8988T (cell line): ENCODE data around the gene WNT9A.
"Not testable (repeated sequence)": the region's sequence is repeated elsewhere in the genome, so short reads cannot be mapped to it uniquely, and the experiment has no call there.

Source experiments
- DNase-seq: peaks from one replicate; pipeline ENCODE4 v3.0.0; 2011

WNT9A gene

DNA sequence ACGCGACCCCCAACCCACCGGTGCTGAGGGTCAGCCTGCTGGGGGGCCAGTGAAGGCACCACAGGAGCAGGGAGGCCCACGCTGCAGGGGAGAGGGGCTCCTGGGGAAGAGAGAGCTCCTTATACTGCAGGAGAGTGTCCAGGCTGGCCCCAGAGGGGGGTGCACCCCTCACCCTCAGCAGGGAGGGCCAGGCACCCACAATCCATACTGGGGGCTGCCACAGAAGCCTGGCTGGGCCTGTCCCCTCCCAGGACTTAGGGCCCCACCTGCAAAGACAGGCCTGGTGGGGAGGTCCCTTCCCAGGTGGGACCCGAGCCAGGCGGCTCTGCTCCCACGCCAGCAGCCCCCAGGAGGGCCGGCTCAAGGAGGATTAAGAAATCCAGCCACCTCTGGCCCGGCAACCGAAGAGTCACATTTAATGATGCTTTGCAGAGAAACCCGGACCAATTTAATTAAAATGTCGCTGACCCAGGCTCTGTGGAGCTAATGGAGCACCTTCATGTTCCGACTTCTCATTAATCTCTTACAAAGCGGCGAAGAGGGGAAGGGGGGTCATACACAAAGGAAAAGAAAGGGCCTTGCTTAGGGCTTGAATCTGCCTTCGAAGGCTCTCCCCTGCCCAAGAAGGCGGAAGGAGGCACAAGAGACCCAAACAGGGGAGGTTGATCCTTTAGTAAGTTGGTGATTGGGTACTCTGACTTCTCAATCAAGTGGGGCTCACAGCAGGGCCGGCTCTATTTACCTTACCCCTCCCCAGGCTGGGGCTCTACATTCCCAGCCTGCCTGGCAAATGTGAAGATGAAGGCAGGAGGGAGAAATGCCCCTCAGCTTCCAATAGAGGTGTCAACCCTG lies 25.0 kb downstream of the WNT9A start:
- DNase-seq: no peak

DNA sequence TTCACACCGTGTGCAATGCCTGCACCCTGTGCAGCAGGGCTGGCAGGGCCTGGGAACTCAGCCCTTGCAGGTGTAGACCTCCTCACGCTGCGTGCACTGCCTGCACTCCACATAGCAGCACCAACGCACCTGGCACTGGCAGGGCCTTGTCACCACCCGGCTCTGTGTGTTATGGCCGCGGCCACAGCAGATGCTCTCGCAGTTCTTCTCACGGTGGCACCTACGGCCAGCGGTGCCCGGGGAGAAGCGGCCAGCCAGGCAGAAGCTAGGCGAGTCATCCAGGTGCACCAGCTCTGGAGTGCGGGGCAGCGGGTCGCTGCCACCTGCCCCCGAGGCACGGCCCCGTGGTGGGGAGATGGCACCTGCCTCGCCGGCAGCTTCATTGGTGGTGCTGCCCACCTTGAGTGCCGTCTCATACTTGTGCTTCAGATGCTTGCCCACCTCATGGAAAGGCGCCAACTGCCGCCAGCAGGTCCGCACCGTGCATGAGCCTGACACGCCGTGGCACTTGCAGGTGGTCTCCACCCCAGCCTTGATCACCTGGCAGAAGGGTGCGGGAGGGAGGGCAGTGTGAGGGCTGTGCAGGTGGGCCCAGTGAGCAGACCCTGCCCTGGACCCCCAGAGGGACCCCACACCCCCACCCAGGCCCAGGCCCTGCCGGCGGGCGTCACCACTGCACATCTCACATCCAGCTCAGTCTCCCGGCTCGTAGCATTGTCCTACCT lies 26.1 kb downstream of the WNT9A start:
- no peak for DNase-seq

DNA sequence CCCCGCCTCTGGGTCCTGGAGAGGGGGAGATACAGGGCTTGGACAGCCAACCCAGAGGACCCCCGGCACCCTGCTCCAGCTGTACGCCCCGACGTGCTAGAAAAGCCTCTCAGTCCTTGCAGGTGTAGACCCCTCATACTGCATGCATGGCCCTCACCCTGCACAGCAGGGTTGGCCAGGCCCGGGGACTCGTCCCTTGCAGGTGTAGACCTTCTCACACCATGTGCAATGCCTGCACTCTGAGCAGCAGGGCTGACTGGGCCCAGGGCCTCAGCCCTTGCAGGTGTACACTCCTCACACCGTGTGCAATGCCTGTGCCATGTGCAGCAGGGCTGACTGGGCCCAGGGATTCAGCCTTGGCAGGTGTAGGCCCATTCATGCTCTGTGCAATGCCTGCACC lies 26.8 kb downstream of the WNT9A start:
- no peak for DNase-seq

DNA sequence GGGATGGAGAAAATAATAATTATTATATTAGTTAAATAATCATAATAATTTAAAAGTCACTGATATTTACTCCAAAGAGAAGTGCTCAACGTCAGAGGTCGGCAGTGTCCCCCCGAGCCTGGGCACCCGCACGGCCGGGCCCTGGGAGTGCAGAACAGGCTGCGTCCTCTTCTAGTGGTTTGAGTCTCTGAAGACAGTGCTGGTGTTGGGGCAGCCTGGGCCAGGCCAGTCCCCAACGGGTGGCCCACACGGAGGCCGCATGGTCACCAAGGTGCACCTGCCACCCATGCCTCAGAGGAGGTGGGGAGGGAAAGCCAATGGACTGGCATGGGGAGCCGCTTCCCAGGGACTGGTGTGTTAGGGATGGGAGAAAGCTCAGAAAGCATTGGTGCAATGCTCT lies 27.3 kb downstream of the WNT9A start:
- no peak for DNase-seq

DNA sequence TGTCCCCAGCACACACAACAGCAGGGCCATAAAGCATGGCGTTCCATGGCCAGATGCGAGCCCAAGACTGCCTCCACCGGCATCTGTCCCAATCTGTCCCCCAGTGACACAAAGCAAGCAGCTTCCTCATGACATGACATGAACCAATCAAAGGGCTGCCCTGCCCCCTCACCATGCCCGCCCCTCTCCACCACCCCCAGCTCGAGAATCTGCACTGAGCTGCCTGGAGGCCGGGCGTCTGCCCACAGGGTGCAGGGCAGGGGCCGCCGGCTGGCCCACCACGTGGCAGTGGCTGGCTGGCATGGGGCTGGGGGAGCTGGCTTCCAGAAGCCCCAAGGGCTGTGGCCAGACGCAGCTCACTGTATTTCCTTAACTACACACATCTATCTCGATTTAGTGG lies 27.8 kb downstream of the WNT9A start:
- no peak for DNase-seq

DNA sequence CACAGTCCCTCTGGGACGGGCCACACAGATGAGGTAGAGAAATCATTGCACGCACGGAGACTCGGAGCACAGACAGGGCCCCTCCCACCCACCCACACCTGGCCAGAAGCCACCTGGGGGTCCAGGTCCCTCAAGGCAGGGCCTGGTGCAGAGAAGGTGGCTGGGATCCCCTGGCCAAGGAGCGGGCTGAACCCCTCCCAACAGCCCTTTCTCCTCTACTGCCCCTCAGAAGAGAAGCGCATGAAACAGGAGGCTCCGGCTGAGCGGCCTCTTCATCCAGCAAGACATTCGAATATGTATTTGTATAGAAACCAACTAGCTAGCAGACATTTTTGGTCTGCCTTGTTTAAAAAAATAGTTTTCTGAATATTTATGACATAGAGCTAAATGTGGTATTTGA lies 29.0 kb downstream of the WNT9A start:
- DNase-seq: no peak

DNA sequence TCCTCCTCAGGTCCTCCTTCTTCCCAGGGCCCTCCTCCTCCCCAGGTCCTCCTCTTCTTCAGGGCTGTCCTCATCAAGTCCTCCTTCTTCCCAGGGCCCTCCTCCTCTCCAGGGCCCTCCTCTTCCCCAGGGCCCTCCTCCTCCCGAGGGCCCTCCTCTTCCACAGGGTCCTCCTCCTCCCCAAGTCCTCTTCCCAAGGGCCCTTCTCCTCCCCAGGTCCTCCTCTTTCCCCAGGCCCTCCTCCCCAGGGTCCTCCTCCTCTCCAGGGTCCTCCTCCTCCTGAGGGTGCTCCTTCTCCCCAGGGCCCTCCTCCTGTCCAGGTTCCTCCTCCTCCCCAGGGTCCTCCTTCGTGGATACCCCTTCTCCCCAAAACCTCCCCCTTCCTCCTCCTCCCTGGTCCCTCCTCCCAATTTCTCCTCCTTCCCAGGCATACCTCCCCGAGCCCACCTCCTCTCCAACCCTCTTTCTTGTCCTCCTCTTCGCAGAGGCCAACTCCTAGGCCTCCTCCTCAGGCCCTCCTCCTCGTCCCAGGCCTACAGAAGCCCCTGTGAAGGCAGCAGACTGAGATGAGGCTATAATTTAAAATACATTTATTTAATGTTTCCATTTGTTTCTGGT lies 29.5 kb downstream of the WNT9A start:
- DNase-seq: no peak

DNA sequence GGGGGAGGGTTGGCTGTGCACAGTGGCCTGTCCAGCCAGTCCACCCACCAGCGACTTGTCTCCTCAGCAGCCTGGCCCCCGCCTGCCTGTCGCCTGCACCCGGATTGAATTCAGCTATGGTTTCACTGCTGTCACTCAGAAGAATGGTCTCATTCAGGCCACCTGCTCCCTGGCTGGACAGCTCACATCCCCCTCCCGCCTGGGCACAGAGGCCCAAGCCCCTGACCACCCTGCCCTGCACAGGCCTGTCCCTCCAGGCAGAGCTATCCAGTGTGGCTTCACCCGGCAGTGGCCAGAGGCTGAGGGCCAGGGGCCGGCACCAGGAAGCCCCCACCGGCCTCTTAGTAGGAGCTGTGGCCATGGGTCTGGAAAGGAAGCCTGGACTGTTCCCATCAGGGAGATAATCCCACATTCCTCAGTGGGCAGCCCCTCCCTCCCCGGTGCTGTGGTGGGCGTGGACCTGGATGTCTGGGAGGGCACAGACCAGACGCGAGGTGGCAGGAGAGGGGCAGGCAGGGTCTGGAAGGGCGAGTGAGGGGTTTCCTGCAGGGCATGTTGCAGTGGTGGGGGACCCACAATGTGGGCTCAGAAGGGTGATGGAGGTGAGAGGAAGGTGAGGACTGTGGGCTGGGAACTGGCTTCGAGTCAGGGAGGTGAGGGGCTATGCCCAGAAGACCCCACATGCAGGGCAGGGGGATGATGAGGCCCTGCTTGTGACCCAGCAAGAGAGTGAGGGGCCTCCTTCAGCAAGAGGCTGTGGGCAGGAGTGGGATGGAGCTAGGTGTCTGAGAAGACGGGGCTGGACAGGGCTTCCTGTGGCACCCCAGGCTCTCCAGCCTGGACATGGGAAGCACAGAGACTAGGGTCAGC lies 30.4 kb downstream of the WNT9A start:
- DNase-seq: no peak

DNA sequence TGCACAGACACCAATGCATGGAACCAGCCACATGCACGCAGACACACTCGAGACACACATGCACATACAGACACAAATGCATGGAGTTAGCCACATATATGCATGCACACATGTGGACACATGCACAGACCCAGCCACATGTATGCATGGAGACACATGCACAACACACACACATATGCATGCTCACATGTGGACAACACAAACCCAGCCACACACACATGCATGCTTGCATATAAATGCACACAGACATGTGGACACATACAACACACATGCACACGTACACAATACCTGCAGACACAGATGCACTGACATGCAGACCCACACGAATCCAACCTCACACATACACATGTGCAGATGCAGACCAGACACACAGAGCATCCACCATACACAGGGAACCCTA lies 31.1 kb downstream of the WNT9A start:
- DNase-seq: no peak

DNA sequence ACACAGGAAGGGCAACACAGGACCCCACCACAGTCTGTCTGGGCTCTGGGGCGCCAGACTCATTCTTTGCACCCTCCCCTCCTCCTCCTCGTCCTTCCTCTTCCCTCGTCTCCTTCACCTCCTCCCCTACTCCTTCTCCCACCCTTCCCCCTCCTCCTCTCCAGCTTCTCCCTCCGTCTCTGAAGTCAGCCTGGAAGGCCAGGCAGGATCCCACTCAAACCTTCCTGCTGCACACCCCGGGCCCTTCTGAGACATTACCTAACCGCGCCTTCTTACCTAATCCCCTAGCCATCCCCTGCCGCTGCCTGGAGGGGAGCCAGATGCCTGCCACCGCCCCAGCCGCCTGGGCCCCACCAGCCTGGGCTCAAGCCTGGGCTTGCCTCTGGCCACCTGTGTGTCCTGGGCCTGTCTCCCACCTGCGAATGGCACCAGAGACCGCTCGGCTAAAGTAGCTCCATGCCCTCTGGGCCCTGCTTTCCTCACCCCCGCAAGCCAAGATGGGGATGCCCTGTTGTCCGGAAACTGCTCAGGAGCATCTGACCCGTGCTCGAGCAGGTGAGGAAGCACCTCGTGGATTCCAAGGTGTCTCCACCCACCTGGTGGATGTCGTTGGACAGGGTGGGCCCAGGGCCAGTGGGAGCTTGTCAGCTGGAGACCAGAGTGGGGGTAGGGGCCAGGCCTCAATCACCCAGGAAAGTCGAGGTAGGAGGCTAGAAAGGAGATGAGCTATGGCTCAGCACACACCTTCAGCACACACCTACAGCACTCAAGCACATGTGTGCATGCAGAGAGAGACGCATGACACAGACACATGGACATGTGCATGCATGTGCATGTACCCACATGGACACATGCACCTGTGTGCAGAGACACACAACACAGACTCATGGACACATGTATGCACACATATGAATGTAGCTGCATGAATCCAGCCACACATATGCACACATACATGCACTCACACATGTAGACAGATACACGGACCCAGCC lies 31.9 kb downstream of the WNT9A start:
- DNase-seq: no peak

DNA sequence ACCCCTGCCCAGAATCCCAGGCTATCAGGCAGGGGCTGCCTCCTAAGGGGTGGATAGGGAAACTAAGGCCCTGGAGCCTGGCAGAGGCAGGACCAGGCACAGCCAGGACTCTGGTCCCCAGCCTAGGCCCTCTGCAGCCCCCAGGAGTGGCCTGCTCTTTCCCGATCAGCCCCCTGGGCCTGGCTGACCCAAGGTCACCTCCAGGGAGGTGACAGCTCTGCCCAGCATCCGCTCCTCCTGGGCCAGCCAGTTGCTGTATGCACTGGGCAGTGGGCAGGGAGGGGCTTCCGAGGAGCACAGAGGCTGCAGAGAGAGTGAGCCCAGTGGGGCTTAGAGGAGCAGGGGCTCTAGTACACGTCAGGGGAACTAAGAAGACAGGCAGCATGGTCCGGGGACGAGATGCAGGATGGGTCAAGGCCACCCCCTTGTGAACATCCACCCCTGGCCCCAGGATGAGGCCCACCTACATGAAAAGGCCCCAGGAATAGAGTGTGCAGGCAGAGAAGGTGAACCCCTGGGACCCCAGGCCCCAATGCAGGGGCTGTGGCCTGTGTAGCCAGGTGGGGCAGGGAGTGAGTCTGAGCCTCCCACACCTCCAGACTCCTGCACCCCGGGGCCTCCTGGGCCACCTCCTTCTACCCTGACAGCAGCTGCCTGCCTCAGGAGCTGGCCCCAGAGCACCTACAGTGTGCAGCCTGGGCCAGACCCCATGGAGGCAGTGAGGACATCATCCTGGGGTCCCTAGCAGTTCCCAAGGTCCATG lies 32.8 kb downstream of the WNT9A start:
- no peak for DNase-seq

DNA sequence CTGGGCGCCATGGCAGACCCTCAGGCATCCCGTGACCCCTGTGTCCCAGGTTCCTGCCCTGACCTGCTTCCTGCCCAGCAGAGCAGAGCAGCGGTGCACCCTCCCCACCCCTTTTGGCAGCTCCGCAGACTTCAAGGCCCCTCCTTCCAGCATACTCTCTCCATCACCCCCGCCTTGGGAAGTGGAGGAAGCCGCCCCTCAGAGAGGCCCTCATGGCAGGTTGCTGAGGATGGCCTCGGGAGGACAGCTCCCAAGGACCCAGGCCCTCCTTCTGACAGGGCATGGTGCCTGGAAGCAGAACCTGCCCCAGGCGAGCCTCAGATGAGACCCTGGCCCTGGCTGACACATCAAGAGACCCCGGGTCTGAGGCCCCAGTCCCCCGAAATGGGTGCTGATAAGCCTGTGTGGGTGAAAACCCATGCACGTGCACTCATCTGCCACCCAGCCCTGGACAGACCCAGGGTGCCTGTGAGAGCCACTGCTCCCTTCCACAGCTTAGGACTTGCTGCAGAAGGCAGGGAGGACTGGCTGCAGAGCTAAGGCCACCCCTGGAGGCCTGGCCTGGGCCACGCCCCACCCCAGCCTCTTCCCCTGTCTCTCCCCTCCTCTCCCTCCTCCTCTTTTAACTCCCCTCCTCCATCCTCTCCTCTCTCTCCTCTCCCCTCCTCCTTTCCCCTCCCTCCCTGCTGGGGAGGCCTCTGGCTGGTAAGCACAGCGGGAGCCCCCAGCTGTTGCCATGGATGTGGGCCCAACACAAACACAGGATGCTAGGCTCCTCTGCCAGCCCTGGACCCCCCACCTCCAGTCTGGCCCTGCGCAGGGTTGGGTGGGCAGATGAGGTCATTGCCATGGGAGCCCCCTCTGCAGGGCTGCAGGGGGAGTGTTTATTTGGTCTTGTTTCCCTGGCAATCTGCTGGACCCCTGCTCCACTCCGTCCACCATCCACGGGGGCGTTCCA lies 33.7 kb downstream of the WNT9A start:
- DNase-seq: peak; percentile 26

DNA sequence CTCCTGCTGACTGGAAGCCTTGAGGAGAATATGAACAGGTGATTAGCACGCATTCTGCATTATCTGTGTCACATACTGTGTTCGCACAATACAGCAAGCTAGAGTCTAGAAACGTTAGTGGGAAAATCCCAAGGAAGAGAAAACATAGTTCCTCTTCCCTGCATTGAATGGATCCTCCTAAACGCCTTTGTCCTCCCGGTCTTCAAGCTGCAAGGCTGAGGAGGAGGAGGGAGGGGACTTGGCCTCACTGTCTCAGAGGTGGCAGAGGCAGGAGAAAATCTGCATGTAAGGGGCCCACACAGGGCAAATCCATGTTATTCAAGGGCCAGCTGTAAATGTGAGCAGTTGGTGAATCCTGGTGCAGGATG lies 34.4 kb downstream of the WNT9A start:
- DNase-seq: peak; percentile 9

DNA sequence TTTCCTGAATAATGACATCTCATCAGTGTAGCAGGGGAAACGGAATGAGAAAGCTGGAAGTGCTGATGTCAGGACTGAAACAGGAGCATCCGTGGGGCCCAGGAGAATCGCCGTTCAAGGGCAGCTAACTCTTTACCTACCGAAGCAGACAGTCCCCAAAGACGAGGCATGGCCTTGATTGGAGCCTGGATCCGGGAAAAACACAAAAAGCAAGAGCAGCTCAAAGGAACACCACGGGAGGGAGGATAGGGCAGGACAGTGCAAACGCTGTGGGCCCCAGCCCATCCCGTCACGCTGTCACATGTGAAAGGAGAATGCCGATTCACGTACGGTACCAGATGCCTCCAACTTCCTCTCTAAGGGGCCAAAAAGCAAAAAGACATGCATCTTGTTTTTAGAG lies 34.9 kb downstream of the WNT9A start:
- no peak for DNase-seq

DNA sequence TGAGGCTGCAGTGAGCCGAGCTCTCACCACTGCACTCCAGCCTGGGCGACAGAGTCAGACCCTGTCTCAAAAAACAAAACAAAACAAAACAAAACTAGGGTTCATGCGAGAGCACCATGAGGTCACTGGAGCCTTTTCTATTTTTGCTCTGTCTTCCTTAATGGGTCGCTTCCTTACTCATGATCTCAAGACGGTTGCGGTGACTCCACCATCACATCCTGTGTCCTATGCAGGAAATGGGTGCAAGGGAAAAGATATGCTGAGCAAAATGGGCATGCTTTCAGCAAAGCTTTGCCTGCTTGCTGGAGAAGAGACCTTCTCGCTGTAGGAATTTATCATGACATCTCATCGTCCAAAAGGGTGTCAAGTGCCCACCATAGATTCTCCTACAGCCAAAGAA lies 36.4 kb downstream of the WNT9A start:
- no peak for DNase-seq

DNA sequence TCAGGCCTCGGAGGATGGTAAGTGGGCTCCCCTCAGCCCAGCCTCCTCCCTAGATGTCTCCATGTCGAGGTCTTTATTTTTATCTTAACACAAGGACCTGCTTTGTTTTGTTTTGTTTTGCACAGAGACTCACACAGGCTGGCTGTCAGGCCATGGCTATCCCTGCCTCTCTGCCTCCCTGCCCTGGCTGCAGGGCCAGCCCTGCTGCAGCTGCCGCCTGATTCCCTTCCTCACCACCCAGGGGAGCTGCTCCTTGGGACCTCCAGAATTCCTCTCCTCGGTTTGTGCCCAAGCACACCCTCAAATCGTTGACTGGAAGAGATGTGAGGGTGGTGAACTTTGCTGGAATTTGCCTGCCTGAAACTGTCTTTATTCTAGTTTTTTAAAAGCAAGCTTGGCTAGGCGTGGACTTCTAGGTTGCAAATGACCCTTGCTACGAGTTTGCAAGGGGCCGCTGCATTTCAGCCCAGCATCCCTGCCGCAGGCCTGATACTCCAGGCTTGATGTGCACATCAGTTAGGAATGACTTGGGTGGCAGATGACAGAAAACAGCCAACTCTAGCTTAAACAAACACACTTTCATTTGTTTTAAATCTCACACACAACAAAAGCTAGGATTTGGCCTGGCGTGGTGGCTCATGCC lies 37.1 kb downstream of the WNT9A start:
- DNase-seq: no peak

DNA sequence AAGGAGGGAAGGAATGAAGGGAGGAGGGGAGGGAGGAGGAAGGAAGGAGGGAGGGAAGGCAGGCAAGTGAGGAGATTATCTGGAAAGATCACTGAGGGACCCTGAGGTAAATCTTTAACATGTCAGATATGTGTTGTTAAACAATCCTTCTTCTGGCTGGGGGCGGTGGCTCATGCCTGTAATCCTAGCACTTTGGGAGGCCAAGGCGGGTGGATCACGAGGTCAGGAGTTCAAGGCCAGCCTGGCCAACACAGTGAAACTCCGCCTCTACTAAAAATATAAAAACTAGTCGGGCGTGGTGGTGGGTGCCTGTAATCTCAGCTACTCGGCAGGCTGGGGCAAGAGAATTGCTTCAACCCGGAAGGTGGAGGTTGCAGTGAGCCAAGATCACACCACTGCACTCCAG lies 37.8 kb downstream of the WNT9A start:
- DNase-seq: not testable (repeated sequence)

DNA sequence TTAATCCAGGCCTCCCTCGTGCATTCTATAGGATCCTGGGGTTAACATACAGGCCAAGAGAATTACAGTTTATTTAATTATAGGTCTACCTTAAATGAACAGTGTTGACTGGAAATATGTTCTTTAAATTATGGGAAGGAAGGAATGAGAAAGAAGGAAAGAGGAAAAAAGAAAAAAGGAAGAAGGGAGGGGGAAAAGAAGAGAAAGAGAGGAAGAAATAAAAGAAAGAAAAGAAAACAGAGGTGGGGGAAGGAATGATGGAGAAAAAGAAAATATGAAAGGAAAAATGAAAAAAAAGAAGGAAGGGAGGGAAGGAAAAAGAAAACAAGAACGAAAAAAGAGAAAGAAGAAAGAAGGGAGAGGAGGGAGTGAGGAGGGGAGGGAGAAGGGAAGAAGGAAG lies 38.5 kb downstream of the WNT9A start:
- no peak for DNase-seq

DNA sequence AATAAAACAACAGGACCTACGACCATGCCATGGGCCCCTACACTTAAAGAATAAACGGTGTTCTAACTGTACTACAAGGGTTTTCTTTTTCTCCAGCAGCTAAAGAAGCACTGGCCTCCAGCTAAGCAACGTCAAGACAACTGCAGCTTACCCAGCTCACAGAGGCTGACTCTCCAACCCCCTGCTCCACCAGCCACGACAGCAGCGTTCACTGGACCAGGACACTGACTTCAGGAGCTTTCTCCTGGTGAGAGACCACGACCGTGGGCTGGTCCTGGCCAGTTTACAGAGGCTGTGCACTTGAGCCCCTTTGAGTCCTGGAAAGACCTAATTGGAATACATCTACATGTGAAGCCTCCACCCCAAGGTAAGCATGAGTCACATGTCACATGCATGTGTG lies 39.4 kb downstream of the WNT9A start:
- no peak for DNase-seq
